Sigmoid colon (tissue), 4 donors: ENCODE measurements around the gene MUC7.

ENCODE experiments used
- EP300 ChIP-seq, 4 donors: sonication (generic); formaldehyde crosslinking; IDR thresholded peaks; one replicate each; pipeline ENCODE4 v1.6.1; 2017; ENCODE audit warnings: antibody characterized with exemption in 4 of 4
- POLR2A ChIP-seq, 2 donors: fragments of 450-650 bp; IDR thresholded peaks; one replicate each; pipeline ENCODE4 v1.6.1; 2016; ENCODE audit warnings: antibody characterized with exemption in 2 of 2, mild to moderate bottlenecking in 2 of 2, moderate library complexity in 2 of 2
- TF ChIP-seq, protein P1 (sequence below), 4 experiments: fragments of 450-650 bp in 3 of 4; fragments of 200-600 bp in 1 of 4; IDR thresholded peaks; one replicate each; pipeline ENCODE4 v1.5.1; 2016 to 2019; ENCODE audit warnings: antibody characterized with exemption in 4 of 4, mild to moderate bottlenecking in 3 of 4, moderate library complexity in 2 of 4

DNA sequence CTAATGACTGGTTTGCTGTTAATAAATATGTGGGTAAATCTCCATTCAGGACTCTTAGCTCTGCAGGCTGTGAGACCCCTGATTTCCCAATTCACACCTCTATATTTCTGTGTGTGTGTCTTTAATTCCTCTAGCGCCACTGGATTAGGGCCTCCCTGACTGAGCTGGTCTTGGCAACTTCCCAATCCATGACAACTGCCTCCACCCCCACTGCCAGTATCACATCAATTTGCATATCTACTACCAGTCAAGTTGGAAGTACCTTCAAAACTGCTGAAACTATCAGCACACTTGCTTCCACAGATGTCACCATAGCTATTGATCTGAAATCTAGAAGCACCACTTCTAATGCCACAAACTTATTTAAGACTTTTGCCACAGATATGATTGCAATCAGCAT lies 46.7 kb upstream of the MUC7 start:
- TF ChIP-seq, protein P1, sequence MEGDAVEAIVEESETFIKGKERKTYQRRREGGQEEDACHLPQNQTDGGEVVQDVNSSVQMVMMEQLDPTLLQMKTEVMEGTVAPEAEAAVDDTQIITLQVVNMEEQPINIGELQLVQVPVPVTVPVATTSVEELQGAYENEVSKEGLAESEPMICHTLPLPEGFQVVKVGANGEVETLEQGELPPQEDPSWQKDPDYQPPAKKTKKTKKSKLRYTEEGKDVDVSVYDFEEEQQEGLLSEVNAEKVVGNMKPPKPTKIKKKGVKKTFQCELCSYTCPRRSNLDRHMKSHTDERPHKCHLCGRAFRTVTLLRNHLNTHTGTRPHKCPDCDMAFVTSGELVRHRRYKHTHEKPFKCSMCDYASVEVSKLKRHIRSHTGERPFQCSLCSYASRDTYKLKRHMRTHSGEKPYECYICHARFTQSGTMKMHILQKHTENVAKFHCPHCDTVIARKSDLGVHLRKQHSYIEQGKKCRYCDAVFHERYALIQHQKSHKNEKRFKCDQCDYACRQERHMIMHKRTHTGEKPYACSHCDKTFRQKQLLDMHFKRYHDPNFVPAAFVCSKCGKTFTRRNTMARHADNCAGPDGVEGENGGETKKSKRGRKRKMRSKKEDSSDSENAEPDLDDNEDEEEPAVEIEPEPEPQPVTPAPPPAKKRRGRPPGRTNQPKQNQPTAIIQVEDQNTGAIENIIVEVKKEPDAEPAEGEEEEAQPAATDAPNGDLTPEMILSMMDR (IDR thresholded peaks at IDR 0.05): no peak
- no peak for TF ChIP-seq EP300 (IDR thresholded peaks at IDR 0.05)
- no peak for TF ChIP-seq POLR2A (IDR thresholded peaks at IDR 0.05)
